Activated naive CD8-positive, alpha-beta T cell (primary cell): ENCODE data around the gene SSH3.

Source experiments
- H3K27ac Mint-ChIP-seq: one replicate; pipeline ENCODE4 v1.8.0; 2021; ENCODE audit warnings: mixed read lengths
- H3K27me3 Mint-ChIP-seq: one replicate; pipeline ENCODE4 v1.8.0; 2021; ENCODE audit warnings: mixed read lengths
- H3K36me3 Mint-ChIP-seq: one replicate; pipeline ENCODE4 v1.8.0; 2021; ENCODE audit warnings: mixed read lengths
- H3K4me1 Mint-ChIP-seq: one replicate; pipeline ENCODE4 v1.8.0; 2021; ENCODE audit warnings: low read depth, mixed read lengths
- H3K4me3 Mint-ChIP-seq: one replicate; pipeline ENCODE4 v1.8.0; 2021; ENCODE audit warnings: mild to moderate bottlenecking, mixed read lengths
- H3K9me3 Mint-ChIP-seq: one replicate; pipeline ENCODE4 v1.8.0; 2021; ENCODE audit warnings: low read depth, mixed read lengths

The SSH3 gene

GRCh38 chr11:67357831-67358670, 54.7 kb downstream of the SSH3 start:
- no peak overlapping the region for H3K4me3 Mint-ChIP-seq
- no peaks in the 10 kb centered on the region for H3K9me3 Mint-ChIP-seq
- no peak overlapping the region for H3K27ac Mint-ChIP-seq
- no peaks in the 10 kb centered on the region for H3K27me3 Mint-ChIP-seq
- H3K4me1 Mint-ChIP-seq, result peaks cover 23% of the 10 kb centered on the region
- H3K36me3 Mint-ChIP-seq, result no peaks in the 10 kb centered on the region
